ENCODE results near the gene CCDC171.
"Not testable (repeated sequence)": the region's sequence is repeated elsewhere in the genome, so short reads cannot be mapped to it uniquely, and the experiment has no call there.

Gene CCDC171

GRCh38 chr9:15552636-15553527 is at the start of gene CCDC171:
CCDC171 (plus strand) TSS chr9:15553043; CDS start chr9:15564089, 11,046 bp downstream.
- peak; percentile 96 for DNase-seq (ENCODE audit: low read depth)

GRCh38 chr9:15505921-15506320 is 46.9 kb upstream of the CCDC171 start:
- no peak for DNase-seq (ENCODE audit: low read depth)

- no peak for DNase-seq (ENCODE audit: low read depth)
Measured at GRCh38 chr9:15509931-15510788, 42.7 kb upstream of the CCDC171 start.

GRCh38 chr9:15510789-15511575 is 41.9 kb upstream of the CCDC171 start, which contains the start of gene PSIP1:
PSIP1 (minus strand) TSS chr9:15510970; CDS start chr9:15510188, 782 bp downstream.
- peak; percentile 85 for DNase-seq (ENCODE audit: low read depth)

- no peak for DNase-seq (ENCODE audit: low read depth)
Measured at GRCh38 chr9:15512204-15512603, 40.6 kb upstream of the CCDC171 start.

GRCh38 chr9:15512889-15513288 is 40.0 kb upstream of the CCDC171 start:
- no peak for DNase-seq (ENCODE audit: low read depth)

GRCh38 chr9:15513335-15513734 is 39.5 kb upstream of the CCDC171 start:
- no peak for DNase-seq (ENCODE audit: low read depth)

GRCh38 chr9:15519831-15520230 is 33.0 kb upstream of the CCDC171 start:
- no peak for DNase-seq (ENCODE audit: low read depth)

- DNase-seq (ENCODE audit: low read depth) = no peak
Measured at GRCh38 chr9:15521254-15521653, 31.6 kb upstream of the CCDC171 start.

- DNase-seq (ENCODE audit: low read depth) = no peak
Measured at GRCh38 chr9:15522130-15522755, 30.6 kb upstream of the CCDC171 start.

- no peak for DNase-seq (ENCODE audit: low read depth)
Measured at GRCh38 chr9:15524845-15525455, 27.9 kb upstream of the CCDC171 start.

- no peak for DNase-seq (ENCODE audit: low read depth)
Measured at GRCh38 chr9:15525958-15526357, 26.9 kb upstream of the CCDC171 start.

- not testable (repeated sequence) for DNase-seq (ENCODE audit: low read depth)
Measured at GRCh38 chr9:15527035-15527434, 25.8 kb upstream of the CCDC171 start.

GRCh38 chr9:15529566-15530324 is 23.1 kb upstream of the CCDC171 start:
- no peak for DNase-seq (ENCODE audit: low read depth)

GRCh38 chr9:15531380-15531779 is 21.5 kb upstream of the CCDC171 start:
- DNase-seq (ENCODE audit: low read depth) = no peak

- no peak for DNase-seq (ENCODE audit: low read depth)
Measured at GRCh38 chr9:15541872-15542271, 11.0 kb upstream of the CCDC171 start.

GRCh38 chr9:15542624-15543023 is 10.2 kb upstream of the CCDC171 start:
- no peak for DNase-seq (ENCODE audit: low read depth)

GRCh38 chr9:15543047-15543813 is 9.6 kb upstream of the CCDC171 start:
- no peak for DNase-seq (ENCODE audit: low read depth)

- DNase-seq (ENCODE audit: low read depth) = no peak
Measured at GRCh38 chr9:15549611-15550010, 3.2 kb upstream of the CCDC171 start.

- DNase-seq (ENCODE audit: low read depth) = no peak
Measured at GRCh38 chr9:15553528-15553898, 670 bp downstream of the CCDC171 start.

All from fibroblast of the conjunctiva (primary cell).